ENCODE results near the gene APBB1.

The APBB1 gene

GRCh38 chr11:6419009-6419631 is at the start of gene APBB1:
Gene APBB1, minus strand, starts transcription at chr11:6419094. Its CDS starts 7,747 bp downstream, at chr11:6411347.
- Mint-ChIP-seq H3K36me3 (ENCODE audit: low read depth) (no peaks in the 10 kb centered on the region), H3K27me3 (ENCODE audit: low read depth) (peaks cover 38% of the 10 kb centered on the region), H3K9me3 (no peaks in the 10 kb centered on the region), H3K4me3 (peak within 1 kb of the TSS; percentile 72), H3K4me1 (ENCODE audit: low read depth) (peaks cover 3% of the 10 kb centered on the region), H3K27ac (peak within 1 kb of the TSS; percentile 47)
- peak; percentile 67 for DNase-seq (ENCODE audit: low spot score)

- no peaks in the 10 kb centered on the region for H3K27me3 Mint-ChIP-seq (ENCODE audit: low read depth)
- H3K4me1 Mint-ChIP-seq (ENCODE audit: low read depth), result no peaks in the 10 kb centered on the region
- H3K27ac Mint-ChIP-seq, result no peak overlapping the region
- H3K36me3 Mint-ChIP-seq (ENCODE audit: low read depth), result no peaks in the 10 kb centered on the region
- DNase-seq (ENCODE audit: low spot score), result no peak
- no peak overlapping the region for H3K4me3 Mint-ChIP-seq
- H3K9me3 Mint-ChIP-seq, result no peaks in the 10 kb centered on the region
Measured at GRCh38 chr11:6459099-6459450, 40.2 kb upstream of the APBB1 start.

GRCh38 chr11:6458352-6459098 is 39.6 kb upstream of the APBB1 start:
- H3K27me3 Mint-ChIP-seq (ENCODE audit: low read depth), result no peaks in the 10 kb centered on the region
- H3K9me3 Mint-ChIP-seq, result no peaks in the 10 kb centered on the region
- no peak overlapping the region for H3K27ac Mint-ChIP-seq
- DNase-seq (ENCODE audit: low spot score), result no peak
- H3K4me3 Mint-ChIP-seq, result no peak overlapping the region
- no peaks in the 10 kb centered on the region for H3K36me3 Mint-ChIP-seq (ENCODE audit: low read depth)
- no peaks in the 10 kb centered on the region for H3K4me1 Mint-ChIP-seq (ENCODE audit: low read depth)

- Mint-ChIP-seq H3K4me1 (ENCODE audit: low read depth) (no peaks in the 10 kb centered on the region), H3K27ac (no peak overlapping the region), H3K27me3 (ENCODE audit: low read depth) (no peaks in the 10 kb centered on the region), H3K4me3 (no peak overlapping the region), H3K9me3 (no peaks in the 10 kb centered on the region), H3K36me3 (ENCODE audit: low read depth) (no peaks in the 10 kb centered on the region)
- no peak for DNase-seq (ENCODE audit: low spot score)
Measured at GRCh38 chr11:6457581-6458320, 38.9 kb upstream of the APBB1 start.

- Mint-ChIP-seq H3K36me3 (ENCODE audit: low read depth) (no peaks in the 10 kb centered on the region), H3K4me1 (ENCODE audit: low read depth) (no peaks in the 10 kb centered on the region), H3K4me3 (no peak overlapping the region), H3K9me3 (no peaks in the 10 kb centered on the region), H3K27ac (no peak overlapping the region), H3K27me3 (ENCODE audit: low read depth) (no peaks in the 10 kb centered on the region)
- no peak for DNase-seq (ENCODE audit: low spot score)
Measured at GRCh38 chr11:6456361-6457073, 37.6 kb upstream of the APBB1 start.

- Mint-ChIP-seq H3K4me3 (no peak overlapping the region), H3K9me3 (no peaks in the 10 kb centered on the region), H3K27ac (no peak overlapping the region), H3K36me3 (ENCODE audit: low read depth) (no peaks in the 10 kb centered on the region), H3K4me1 (ENCODE audit: low read depth) (no peaks in the 10 kb centered on the region), H3K27me3 (ENCODE audit: low read depth) (no peaks in the 10 kb centered on the region)
- no peak for DNase-seq (ENCODE audit: low spot score)
Measured at GRCh38 chr11:6455070-6455469, 36.2 kb upstream of the APBB1 start.

GRCh38 chr11:6453152-6453551 is 34.3 kb upstream of the APBB1 start:
- DNase-seq (ENCODE audit: low spot score), result no peak
- Mint-ChIP-seq H3K4me3 (no peak overlapping the region), H3K27ac (no peak overlapping the region), H3K9me3 (no peaks in the 10 kb centered on the region), H3K27me3 (ENCODE audit: low read depth) (no peaks in the 10 kb centered on the region), H3K36me3 (ENCODE audit: low read depth) (no peaks in the 10 kb centered on the region), H3K4me1 (ENCODE audit: low read depth) (no peaks in the 10 kb centered on the region)

GRCh38 chr11:6452219-6452618 is 33.3 kb upstream of the APBB1 start:
- Mint-ChIP-seq H3K9me3 (no peaks in the 10 kb centered on the region), H3K27ac (no peak overlapping the region), H3K4me1 (ENCODE audit: low read depth) (no peaks in the 10 kb centered on the region), H3K36me3 (ENCODE audit: low read depth) (no peaks in the 10 kb centered on the region), H3K4me3 (no peak overlapping the region), H3K27me3 (ENCODE audit: low read depth) (no peaks in the 10 kb centered on the region)
- DNase-seq (ENCODE audit: low spot score), result no peak

GRCh38 chr11:6448574-6448973 is 29.7 kb upstream of the APBB1 start:
- Mint-ChIP-seq H3K9me3 (no peaks in the 10 kb centered on the region), H3K27me3 (ENCODE audit: low read depth) (peaks cover 10% of the 10 kb centered on the region), H3K4me1 (ENCODE audit: low read depth) (no peaks in the 10 kb centered on the region), H3K4me3 (no peak overlapping the region), H3K27ac (no peak overlapping the region), H3K36me3 (ENCODE audit: low read depth) (no peaks in the 10 kb centered on the region)
- no peak for DNase-seq (ENCODE audit: low spot score)

- no peak overlapping the region for H3K27ac Mint-ChIP-seq
- H3K9me3 Mint-ChIP-seq, result no peaks in the 10 kb centered on the region
- no peak overlapping the region for H3K4me3 Mint-ChIP-seq
- peaks cover 2% of the 10 kb centered on the region for H3K4me1 Mint-ChIP-seq (ENCODE audit: low read depth)
- no peaks in the 10 kb centered on the region for H3K36me3 Mint-ChIP-seq (ENCODE audit: low read depth)
- peak; percentile 25 for DNase-seq (ENCODE audit: low spot score)
- peaks cover 10% of the 10 kb centered on the region for H3K27me3 Mint-ChIP-seq (ENCODE audit: low read depth)
Measured at GRCh38 chr11:6443269-6444003, 24.5 kb upstream of the APBB1 start.

- Mint-ChIP-seq H3K27me3 (ENCODE audit: low read depth) (peaks cover 10% of the 10 kb centered on the region), H3K4me1 (ENCODE audit: low read depth) (peaks cover 2% of the 10 kb centered on the region), H3K27ac (no peak overlapping the region), H3K36me3 (ENCODE audit: low read depth) (no peaks in the 10 kb centered on the region), H3K4me3 (no peak overlapping the region), H3K9me3 (no peaks in the 10 kb centered on the region)
- DNase-seq (ENCODE audit: low spot score), result no peak
Measured at GRCh38 chr11:6442441-6442840, 23.5 kb upstream of the APBB1 start.

GRCh38 chr11:6440906-6441358 is 22.0 kb upstream of the APBB1 start, which contains the start of gene HPX:
Gene HPX, minus strand, starts transcription at chr11:6440987. Its CDS starts 24 bp downstream, at chr11:6440963.
- no peak within 1 kb of the TSS for H3K4me3 Mint-ChIP-seq
- peaks cover 8% of the 10 kb centered on the region for H3K27me3 Mint-ChIP-seq (ENCODE audit: low read depth)
- DNase-seq (ENCODE audit: low spot score), result no peak
- peaks cover 3% of the 10 kb centered on the region for H3K4me1 Mint-ChIP-seq (ENCODE audit: low read depth)
- no peaks in the 10 kb centered on the region for H3K36me3 Mint-ChIP-seq (ENCODE audit: low read depth)
- no peaks in the 10 kb centered on the region for H3K9me3 Mint-ChIP-seq
- H3K27ac Mint-ChIP-seq, result no peak within 1 kb of the TSS

GRCh38 chr11:6438979-6439571 is 20.2 kb upstream of the APBB1 start:
- H3K36me3 Mint-ChIP-seq (ENCODE audit: low read depth), result no peaks in the 10 kb centered on the region

More at GRCh38 chr11:6438979-6439571, 20.2 kb upstream of the APBB1 start:
- DNase-seq (ENCODE audit: low spot score), result peak; percentile 11
- Mint-ChIP-seq H3K4me3 (no peak overlapping the region), H3K27me3 (ENCODE audit: low read depth) (no peaks in the 10 kb centered on the region), H3K9me3 (no peaks in the 10 kb centered on the region), H3K4me1 (ENCODE audit: low read depth) (peaks cover 6% of the 10 kb centered on the region), H3K27ac (no peak overlapping the region)

Data from T-helper 2 cell treated with Interferon-gamma antibody and Interleukin-4, amounts not matched to agents 5 μg/mL and 100 μg/mL, for 36 hours (primary cell).